ENCODE measurements around the gene PLEK2.

- TF ChIP-seq CTCF (IDR thresholded peaks at IDR 0.05) (no peak), EP300 (IDR thresholded peaks at IDR 0.05) (no peak), ZFP36 (IDR thresholded peaks at IDR 0.05; ENCODE audit: borderline replicate concordance, partially characterized antibody) (no peak), POLR2A (IDR thresholded peaks at IDR 0.05; ENCODE audit: low read length) (no peak), CHD2 (IDR thresholded peaks at IDR 0.05; ENCODE audit: low read length, partially characterized antibody) (no peak), ZSCAN20 (CRISPR knock-in tag; IDR thresholded peaks at IDR 0.05) (no peak)
Measured at GRCh38 chr14:67371247-67372148, 40.5 kb downstream of the PLEK2 start.
